ENCODE data around the gene PIK3R1.
"Not testable (repeated sequence)": the region's sequence is repeated elsewhere in the genome, so short reads cannot be mapped to it uniquely, and the experiment has no call there.

The PIK3R1 gene

GRCh38 chr5:68191083-68191791 is 24.3 kb upstream of the PIK3R1 start:
- H3K27ac ChIP-seq (ENCODE audit: low read depth, low read length): no peak overlapping the region
- no peak overlapping the region for H3K9ac ChIP-seq (ENCODE audit: low read length in 5 of 5)

GRCh38 chr5:68192679-68193060 is 22.9 kb upstream of the PIK3R1 start:
- Histone ChIP-seq H3K9me3 (ENCODE audit: control insufficient read depth in 5 of 5, low read length in 5 of 5) (no peaks in the 10 kb centered on the region), H3K27ac (ENCODE audit: low read depth, low read length) (no peak overlapping the region), H3K9ac (ENCODE audit: low read length in 5 of 5) (no peak overlapping the region), H3K36me3 (ENCODE audit: control insufficient read depth in 5 of 5, insufficient read depth in 5 of 5, low read length in 5 of 5) (no peaks in the 10 kb centered on the region), H3K4me1 (ENCODE audit: control insufficient read depth in 5 of 5, insufficient read depth in 5 of 5, low read length in 5 of 5) (peaks cover 0 to 14% (median 4%) of the 10 kb centered on the region in 5 donors), H3K27me3 (ENCODE audit: control insufficient read depth in 5 of 5, insufficient read depth in 4 of 5, low read length in 5 of 5) (no peaks in the 10 kb centered on the region), H3K4me3 (ENCODE audit: low read depth in 1 of 5, low read length in 5 of 5) (no peak overlapping the region)

More at GRCh38 chr5:68191083-68191791, 24.3 kb upstream of the PIK3R1 start:
- no peaks in the 10 kb centered on the region for H3K9me3 ChIP-seq (ENCODE audit: control insufficient read depth in 5 of 5, low read length in 5 of 5)
- H3K4me1 ChIP-seq (ENCODE audit: control insufficient read depth in 5 of 5, insufficient read depth in 5 of 5, low read length in 5 of 5): peaks cover 0 to 11% (median 4%) of the 10 kb centered on the region in 5 donors
- no peaks in the 10 kb centered on the region for H3K36me3 ChIP-seq (ENCODE audit: control insufficient read depth in 5 of 5, insufficient read depth in 5 of 5, low read length in 5 of 5)
- H3K4me3 ChIP-seq (ENCODE audit: low read depth in 1 of 5, low read length in 5 of 5): no peak overlapping the region
- no peaks in the 10 kb centered on the region for H3K27me3 ChIP-seq (ENCODE audit: control insufficient read depth in 5 of 5, insufficient read depth in 4 of 5, low read length in 5 of 5)

GRCh38 chr5:68193481-68194036 is 22.0 kb upstream of the PIK3R1 start:
- Histone ChIP-seq H3K9ac (ENCODE audit: low read length in 5 of 5) (no peak overlapping the region), H3K9me3 (ENCODE audit: control insufficient read depth in 5 of 5, low read length in 5 of 5) (no peaks in the 10 kb centered on the region), H3K4me3 (ENCODE audit: low read depth in 1 of 5, low read length in 5 of 5) (no peak overlapping the region), H3K36me3 (ENCODE audit: control insufficient read depth in 5 of 5, insufficient read depth in 5 of 5, low read length in 5 of 5) (no peaks in the 10 kb centered on the region), H3K4me1 (ENCODE audit: control insufficient read depth in 5 of 5, insufficient read depth in 5 of 5, low read length in 5 of 5) (peaks cover 0 to 14% (median 4%) of the 10 kb centered on the region in 5 donors), H3K27ac (ENCODE audit: low read depth, low read length) (no peak overlapping the region), H3K27me3 (ENCODE audit: control insufficient read depth in 5 of 5, insufficient read depth in 4 of 5, low read length in 5 of 5) (no peaks in the 10 kb centered on the region)

GRCh38 chr5:68194386-68194785 is 21.2 kb upstream of the PIK3R1 start:
- Histone ChIP-seq H3K4me3 (ENCODE audit: low read depth in 1 of 5, low read length in 5 of 5) (no peak overlapping the region), H3K9me3 (ENCODE audit: control insufficient read depth in 5 of 5, low read length in 5 of 5) (no peaks in the 10 kb centered on the region), H3K27me3 (ENCODE audit: control insufficient read depth in 5 of 5, insufficient read depth in 4 of 5, low read length in 5 of 5) (no peaks in the 10 kb centered on the region), H3K27ac (ENCODE audit: low read depth, low read length) (no peak overlapping the region), H3K36me3 (ENCODE audit: control insufficient read depth in 5 of 5, insufficient read depth in 5 of 5, low read length in 5 of 5) (no peaks in the 10 kb centered on the region), H3K9ac (ENCODE audit: low read length in 5 of 5) (no peak overlapping the region), H3K4me1 (ENCODE audit: control insufficient read depth in 5 of 5, insufficient read depth in 5 of 5, low read length in 5 of 5) (peaks cover 0 to 14% (median 4%) of the 10 kb centered on the region in 5 donors)

GRCh38 chr5:68195137-68195536 is 20.4 kb upstream of the PIK3R1 start:
- Histone ChIP-seq H3K36me3 (ENCODE audit: control insufficient read depth in 5 of 5, insufficient read depth in 5 of 5, low read length in 5 of 5) (no peaks in the 10 kb centered on the region), H3K27ac (ENCODE audit: low read depth, low read length) (no peak overlapping the region), H3K4me1 (ENCODE audit: control insufficient read depth in 5 of 5, insufficient read depth in 5 of 5, low read length in 5 of 5) (peaks cover 0 to 14% (median 4%) of the 10 kb centered on the region in 5 donors), H3K9ac (ENCODE audit: low read length in 5 of 5) (no peak overlapping the region), H3K27me3 (ENCODE audit: control insufficient read depth in 5 of 5, insufficient read depth in 4 of 5, low read length in 5 of 5) (no peaks in the 10 kb centered on the region), H3K4me3 (ENCODE audit: low read depth in 1 of 5, low read length in 5 of 5) (no peak overlapping the region), H3K9me3 (ENCODE audit: control insufficient read depth in 5 of 5, low read length in 5 of 5) (no peaks in the 10 kb centered on the region)

- H3K9ac ChIP-seq (ENCODE audit: low read length in 5 of 5): no peak overlapping the region
- H3K36me3 ChIP-seq (ENCODE audit: control insufficient read depth in 5 of 5, insufficient read depth in 5 of 5, low read length in 5 of 5): no peaks in the 10 kb centered on the region
- no peak overlapping the region for H3K27ac ChIP-seq (ENCODE audit: low read depth, low read length)
- no peaks in the 10 kb centered on the region for H3K27me3 ChIP-seq (ENCODE audit: control insufficient read depth in 5 of 5, insufficient read depth in 4 of 5, low read length in 5 of 5)
- peaks cover 0 to 14% (median 4%) of the 10 kb centered on the region in 5 donors for H3K4me1 ChIP-seq (ENCODE audit: control insufficient read depth in 5 of 5, insufficient read depth in 5 of 5, low read length in 5 of 5)
- H3K4me3 ChIP-seq (ENCODE audit: low read depth in 1 of 5, low read length in 5 of 5): no peak overlapping the region
- H3K9me3 ChIP-seq (ENCODE audit: control insufficient read depth in 5 of 5, low read length in 5 of 5): no peaks in the 10 kb centered on the region
These were observed 18.7 kb upstream of the PIK3R1 start for GRCh38 chr5:68196876-68197275.

- Histone ChIP-seq H3K9ac (ENCODE audit: low read length in 5 of 5) (no peak overlapping the region), H3K9me3 (ENCODE audit: control insufficient read depth in 5 of 5, low read length in 5 of 5) (no peaks in the 10 kb centered on the region), H3K27me3 (ENCODE audit: control insufficient read depth in 5 of 5, insufficient read depth in 4 of 5, low read length in 5 of 5) (no peaks in the 10 kb centered on the region), H3K36me3 (ENCODE audit: control insufficient read depth in 5 of 5, insufficient read depth in 5 of 5, low read length in 5 of 5) (no peaks in the 10 kb centered on the region), H3K27ac (ENCODE audit: low read depth, low read length) (no peak overlapping the region), H3K4me1 (ENCODE audit: control insufficient read depth in 5 of 5, insufficient read depth in 5 of 5, low read length in 5 of 5) (peaks cover 0 to 7% (median 0%) of the 10 kb centered on the region in 5 donors), H3K4me3 (ENCODE audit: low read depth in 1 of 5, low read length in 5 of 5) (no peak overlapping the region)
These were observed 15.3 kb upstream of the PIK3R1 start for GRCh38 chr5:68200288-68200687.

GRCh38 chr5:68210654-68211053 is 4.9 kb upstream of the PIK3R1 start:
- not testable (repeated sequence) for H3K27ac ChIP-seq (ENCODE audit: low read depth, low read length); H3K36me3 ChIP-seq (ENCODE audit: control insufficient read depth in 5 of 5, insufficient read depth in 5 of 5, low read length in 5 of 5); H3K9ac ChIP-seq (ENCODE audit: low read length in 5 of 5); H3K27me3 ChIP-seq (ENCODE audit: control insufficient read depth in 5 of 5, insufficient read depth in 4 of 5, low read length in 5 of 5); H3K4me3 ChIP-seq (ENCODE audit: low read depth in 1 of 5, low read length in 5 of 5); H3K9me3 ChIP-seq (ENCODE audit: control insufficient read depth in 5 of 5, low read length in 5 of 5); H3K4me1 ChIP-seq (ENCODE audit: control insufficient read depth in 5 of 5, insufficient read depth in 5 of 5, low read length in 5 of 5)

- peak overlapping the region; percentile 77 to 96 (median 89) for H3K9ac ChIP-seq (ENCODE audit: low read length in 5 of 5)
- peaks cover 0 to 7% (median 0%) of the 10 kb centered on the region in 5 donors for H3K9me3 ChIP-seq (ENCODE audit: control insufficient read depth in 5 of 5, low read length in 5 of 5)
- no peaks in the 10 kb centered on the region for H3K36me3 ChIP-seq (ENCODE audit: control insufficient read depth in 5 of 5, insufficient read depth in 5 of 5, low read length in 5 of 5)
- peak overlapping the region; percentile 60 to 87 (median 78) for H3K4me3 ChIP-seq (ENCODE audit: low read depth in 1 of 5, low read length in 5 of 5)
- H3K27ac ChIP-seq (ENCODE audit: low read depth, low read length): peak overlapping the region; percentile 96
- peaks cover 0 to 34% (median 33%) of the 10 kb centered on the region in 5 donors for H3K4me1 ChIP-seq (ENCODE audit: control insufficient read depth in 5 of 5, insufficient read depth in 5 of 5, low read length in 5 of 5)
- no peaks in the 10 kb centered on the region for H3K27me3 ChIP-seq (ENCODE audit: control insufficient read depth in 5 of 5, insufficient read depth in 4 of 5, low read length in 5 of 5)
These were observed 911 bp upstream of the PIK3R1 start for GRCh38 chr5:68214482-68215207.

- no peaks in the 10 kb centered on the region for H3K27me3 ChIP-seq (ENCODE audit: control insufficient read depth in 5 of 5, insufficient read depth in 4 of 5, low read length in 5 of 5)
- H3K36me3 ChIP-seq (ENCODE audit: control insufficient read depth in 5 of 5, insufficient read depth in 5 of 5, low read length in 5 of 5): peaks cover 0 to 4% (median 3%) of the 10 kb centered on the region in 5 donors
- peak overlapping the region in 4 of 5 donors; percentile 75 to 89 (median 81) for H3K9ac ChIP-seq (ENCODE audit: low read length in 5 of 5)
- peaks cover 0 to 4% (median 3%) of the 10 kb centered on the region in 5 donors for H3K9me3 ChIP-seq (ENCODE audit: control insufficient read depth in 5 of 5, low read length in 5 of 5)
- H3K4me1 ChIP-seq (ENCODE audit: control insufficient read depth in 5 of 5, insufficient read depth in 5 of 5, low read length in 5 of 5): peaks cover 0 to 42% (median 41%) of the 10 kb centered on the region in 5 donors
- peak overlapping the region; percentile 81 for H3K27ac ChIP-seq (ENCODE audit: low read depth, low read length)
- H3K4me3 ChIP-seq (ENCODE audit: low read depth in 1 of 5, low read length in 5 of 5): peak overlapping the region in 4 of 5 donors; percentile 76 to 98 (median 86)
These were observed 315 bp downstream of the PIK3R1 start for GRCh38 chr5:68215898-68216244.
